Myocyte (in vitro differentiated cells): Measurements from ENCODE around the gene GMDS. TPM values are rescaled to one million over a fixed set of nuclear protein-coding genes. Genes with fewer than 3 reads are reported as not detected.
"Not testable (repeated sequence)": the region's sequence is repeated elsewhere in the genome, so short reads cannot be mapped to it uniquely, and the experiment has no call there.

Source experiments
- DNase-seq: peaks from one replicate; pipeline ENCODE4 v3.0.0-alpha.2; 2012; ENCODE audit warnings: low read depth
- total RNA-seq: library from RNA; depleted of rRNA; stranded (reverse); fragments of >200 nt; gene quantifications from 2 replicates; pipeline ENCODE4 v1.2.3, GENCODE V29; 2014

GMDS gene
- total RNA-seq, 1 donor from 2014 or later: 9.3 TPM

- DNase-seq: no peak
Observed at GRCh38 chr6:1869308-1869707, 376.1 kb downstream of the GMDS start.

GRCh38 chr6:1868561-1869261, 376.7 kb downstream of the GMDS start:
- DNase-seq: no peak

- DNase-seq: no peak
Observed at GRCh38 chr6:1867197-1867596, 378.2 kb downstream of the GMDS start.

GRCh38 chr6:1865585-1865984, 379.8 kb downstream of the GMDS start:
- DNase-seq: no peak

DNA sequence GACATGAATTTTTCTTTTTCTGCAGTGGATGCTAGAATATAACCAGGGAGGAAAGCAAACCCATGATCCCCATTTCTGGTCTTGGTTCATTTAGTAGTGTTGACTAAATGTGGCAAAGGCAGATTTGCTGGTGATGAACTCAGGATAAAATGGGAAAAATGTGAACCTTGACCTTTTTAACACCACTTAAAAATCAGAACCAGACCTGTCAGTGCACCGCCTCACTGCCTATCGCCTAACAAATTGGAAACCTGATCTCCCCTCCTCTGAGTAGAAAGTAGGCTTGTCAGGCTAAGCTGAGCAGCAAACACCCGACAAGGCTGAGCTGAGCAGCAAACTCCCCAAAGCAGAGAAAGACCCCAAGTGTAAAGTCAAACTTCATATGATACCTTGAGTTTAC, 380.9 kb downstream of the GMDS start:
- DNase-seq: no peak

GRCh38 chr6:1862411-1862810, 383.0 kb downstream of the GMDS start:
- DNase-seq: no peak

DNA sequence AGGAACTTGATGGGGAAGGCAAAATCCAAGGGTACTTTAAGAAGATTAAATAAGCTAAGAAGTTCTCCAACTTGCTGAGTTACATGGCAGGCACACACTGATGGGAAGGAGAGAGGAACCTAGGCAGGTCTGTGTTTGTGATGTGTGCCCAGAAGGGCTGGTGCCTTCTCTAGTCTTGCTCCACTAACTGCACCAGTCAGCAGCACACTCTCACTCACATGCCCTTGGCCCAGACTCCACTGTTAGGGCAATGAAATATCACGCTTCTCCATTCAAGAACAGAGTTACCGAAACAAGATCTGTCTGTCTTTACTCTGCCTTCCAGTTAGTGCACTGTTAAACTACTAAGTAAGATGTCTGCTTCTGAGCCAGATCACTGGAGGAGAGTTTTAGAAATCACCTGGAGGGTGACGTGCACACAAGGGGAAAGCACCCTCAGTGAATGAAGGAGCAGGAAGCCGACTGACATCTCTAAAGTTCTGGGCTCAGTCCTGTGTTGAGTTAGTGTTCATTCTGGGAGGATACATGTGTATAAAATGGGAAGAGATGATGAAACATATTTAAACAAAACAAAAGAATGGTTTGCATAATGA, 384.6 kb downstream of the GMDS start:
- DNase-seq: no peak

DNA sequence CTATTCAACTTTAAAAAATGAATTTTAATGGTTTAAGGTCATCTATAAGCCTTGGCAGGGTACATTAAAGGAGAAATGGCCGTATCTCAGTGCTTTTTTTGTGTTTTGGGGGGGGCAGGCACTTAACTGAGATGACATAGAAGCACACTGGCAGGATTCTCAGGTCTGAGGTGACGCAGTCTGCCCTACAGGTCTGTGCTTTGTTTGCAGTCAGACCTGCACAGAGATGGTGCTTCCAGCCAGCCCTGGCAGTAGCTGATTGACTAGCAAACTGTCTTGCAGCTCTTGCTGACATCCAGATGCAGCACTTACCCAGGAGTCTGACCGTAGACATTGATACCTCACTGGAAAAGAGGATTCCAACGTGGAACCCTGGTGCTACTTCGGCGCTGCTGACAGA, 386.5 kb downstream of the GMDS start:
- DNase-seq: no peak

DNA sequence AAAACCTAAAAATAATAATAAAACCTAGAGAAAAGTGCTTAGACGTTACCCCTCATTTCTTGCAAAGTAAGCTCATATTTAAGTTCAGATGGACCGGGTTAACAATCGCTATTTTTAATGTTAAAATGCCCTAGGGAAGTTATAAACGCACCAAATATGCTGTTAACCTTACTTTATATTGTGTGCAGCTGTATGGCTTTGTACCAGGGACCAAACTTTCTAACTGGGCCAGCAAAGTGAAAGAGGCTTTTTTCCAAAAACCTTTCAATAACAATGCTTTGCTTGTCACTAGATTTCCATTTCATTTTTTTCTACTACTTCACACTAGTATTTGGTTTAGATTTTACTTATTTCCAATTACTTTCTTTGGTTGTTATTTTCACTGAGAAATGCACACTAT, 387.2 kb downstream of the GMDS start:
- no peak for DNase-seq

DNA sequence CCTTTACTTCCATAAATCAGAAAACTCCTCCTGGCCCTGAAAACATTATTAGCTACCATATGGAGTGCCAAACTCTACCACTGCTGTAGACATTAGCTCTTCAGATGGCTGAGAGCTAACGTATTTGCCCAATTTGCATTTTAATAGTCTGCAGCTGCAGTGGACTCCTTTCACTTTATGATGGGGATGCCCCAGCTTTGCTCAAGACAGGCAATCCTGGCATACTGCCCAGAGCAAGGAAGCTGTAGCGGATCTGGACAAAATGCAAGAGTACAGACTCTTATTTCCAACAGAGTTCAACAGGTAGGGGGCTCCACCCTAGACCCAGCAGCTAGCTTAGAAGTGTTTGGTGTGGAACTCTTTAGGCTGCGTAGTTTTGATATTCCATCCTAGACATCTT, 389.0 kb downstream of the GMDS start:
- no peak for DNase-seq

DNA sequence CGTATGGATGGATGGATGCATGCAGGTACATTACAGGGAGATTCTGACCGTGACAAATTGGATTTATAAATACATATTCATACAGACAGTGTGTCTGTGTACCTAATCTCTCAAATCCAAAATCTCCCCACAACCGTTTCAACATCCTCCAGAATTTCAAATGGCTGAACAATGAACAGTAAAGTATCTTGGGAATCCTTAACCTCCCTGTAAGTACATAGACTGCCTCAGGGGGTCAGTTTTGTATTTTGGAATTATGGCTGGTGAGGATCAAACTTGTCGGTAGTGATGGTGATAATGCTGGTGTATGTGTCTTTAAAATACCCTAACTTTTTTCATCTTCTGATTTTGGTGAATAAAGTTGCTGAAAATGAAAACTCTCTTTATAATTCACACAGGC, 389.5 kb downstream of the GMDS start:
- DNase-seq: no peak

DNA sequence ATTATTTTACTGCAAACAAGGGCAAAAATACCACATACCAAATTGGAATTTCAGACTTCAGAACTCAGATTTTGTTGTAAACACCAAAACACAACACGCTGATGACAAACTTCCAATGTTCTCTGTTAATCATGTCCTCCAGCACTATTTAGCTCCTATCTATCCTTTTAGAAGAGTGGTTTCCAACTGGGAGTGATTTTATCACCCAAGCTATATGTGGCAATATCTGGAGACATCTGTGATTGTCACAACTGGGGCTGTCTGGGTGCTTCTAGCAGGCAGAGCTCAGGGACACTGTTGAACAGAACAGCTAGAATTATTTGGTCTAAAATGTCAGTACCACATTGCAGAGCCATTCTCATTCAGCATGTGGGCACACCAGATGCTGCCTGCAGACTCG, 391.1 kb downstream of the GMDS start:
- DNase-seq: no peak

- DNase-seq: no peak
Observed at GRCh38 chr6:1853761-1854160, 391.6 kb downstream of the GMDS start.

DNA sequence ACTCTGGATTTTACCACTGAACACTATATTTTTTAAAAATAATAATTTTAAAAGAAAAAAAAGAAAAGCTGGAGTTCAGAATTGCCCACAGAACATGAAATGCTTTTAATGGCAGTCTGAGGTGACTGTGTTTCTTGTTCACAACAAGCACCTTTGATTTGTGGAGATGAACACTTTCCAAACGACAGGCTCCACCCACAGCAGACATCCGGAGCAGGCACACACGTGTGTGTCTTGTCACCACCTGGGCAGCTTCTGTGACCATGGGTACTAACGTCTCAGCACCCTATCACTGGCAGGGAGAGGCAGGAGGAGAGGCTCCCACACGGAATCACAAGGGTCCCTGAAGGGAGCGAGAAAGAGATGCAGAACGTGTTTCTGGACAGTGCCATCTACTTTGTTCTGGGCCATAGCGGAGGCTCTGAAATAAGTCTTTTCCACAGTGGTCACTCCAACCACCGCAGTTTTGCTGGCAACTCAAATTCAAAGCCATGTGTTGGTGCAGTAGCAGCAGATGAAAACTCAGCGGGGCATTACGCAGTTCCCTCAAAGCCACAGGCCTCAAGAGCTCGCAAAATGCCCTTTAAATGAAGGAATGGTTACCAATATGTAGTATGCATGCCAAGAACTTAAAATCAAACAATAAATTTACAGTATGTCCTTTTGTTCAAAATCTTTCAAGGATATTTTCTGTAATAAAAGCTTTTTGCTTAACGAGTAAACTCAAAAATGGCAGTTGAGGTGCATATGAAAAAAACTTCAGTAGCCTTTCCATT, 393.5 kb downstream of the GMDS start:
- DNase-seq: no peak

DNA sequence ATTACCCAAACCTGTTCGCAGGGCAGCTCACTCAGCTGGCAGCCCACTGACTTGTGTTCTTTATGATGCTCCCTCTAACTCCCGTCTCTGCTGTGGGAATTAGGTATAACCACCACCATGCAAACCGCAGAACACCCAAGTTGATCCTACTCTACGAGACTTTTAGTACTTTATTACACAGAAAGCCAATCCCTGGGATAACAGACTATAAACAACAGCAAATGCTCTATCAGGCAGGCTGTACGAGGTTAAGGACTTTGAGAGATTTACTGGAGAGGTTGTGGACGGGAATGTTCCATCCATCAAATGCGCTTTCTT, 394.6 kb downstream of the GMDS start:
- DNase-seq: no peak

GRCh38 chr6:1850121-1850839, 395.1 kb downstream of the GMDS start:
- DNase-seq: no peak

- no peak for DNase-seq
Observed at GRCh38 chr6:1849691-1850090, 395.7 kb downstream of the GMDS start.

GRCh38 chr6:1848752-1849151, 396.7 kb downstream of the GMDS start:
- no peak for DNase-seq

DNA sequence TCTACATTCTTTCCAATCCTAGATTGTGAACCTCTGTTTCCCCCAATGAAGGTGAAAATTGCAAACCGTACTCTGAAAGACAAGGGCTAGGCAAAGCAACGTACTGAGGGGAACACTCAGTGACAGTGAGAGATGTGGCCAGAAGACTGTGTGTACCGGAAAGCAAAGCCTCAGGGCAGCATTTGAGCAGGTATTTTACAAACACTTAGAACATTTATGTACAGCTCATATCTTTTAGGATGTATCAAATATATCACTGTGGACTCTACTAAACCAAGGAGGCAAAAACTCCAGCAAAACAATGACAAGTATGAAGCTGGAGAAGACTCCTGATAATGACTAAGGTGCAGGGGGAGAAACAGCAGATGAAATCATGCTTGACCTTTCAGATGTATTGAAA, 398.8 kb downstream of the GMDS start:
- no peak for DNase-seq

- not testable (repeated sequence) for DNase-seq
Observed at GRCh38 chr6:1845543-1845942, 399.9 kb downstream of the GMDS start.

- DNase-seq: no peak
Observed at GRCh38 chr6:1842334-1842733, 403.1 kb downstream of the GMDS start.

DNA sequence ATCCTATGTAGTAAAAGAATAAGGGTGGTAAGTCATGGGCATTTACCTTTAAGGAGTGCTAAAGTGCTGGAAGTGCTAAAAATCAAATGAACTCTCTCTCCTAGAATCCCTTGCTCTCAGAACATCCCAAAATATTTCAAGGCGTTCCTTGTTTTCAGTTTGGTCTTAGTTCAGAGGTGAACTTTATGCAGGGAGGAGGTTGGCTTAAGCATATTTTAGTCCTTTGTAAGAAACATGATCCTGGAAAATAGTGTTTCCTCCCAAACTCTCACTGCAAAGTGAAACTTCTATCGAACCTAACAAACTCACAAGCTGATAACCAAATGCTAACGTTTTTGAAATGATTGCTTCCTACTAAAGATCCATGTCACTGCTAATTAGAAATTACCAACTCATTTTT, 404.3 kb downstream of the GMDS start:
- no peak for DNase-seq
